ENCODE results near the gene SLC6A6. TPM values are rescaled to one million over a fixed set of nuclear protein-coding genes. Genes with fewer than 3 reads are reported as not detected.

SLC6A6 gene
- total and polyA plus RNA-seq, 4 donors: 14.3 to 19.7 (median 16.9) TPM

GRCh38 chr3:14455571-14456317 is 53.3 kb downstream of the SLC6A6 start:
- peak in 1 of 6 donors; percentile 42 for DNase-seq (ENCODE audit: low read depth in 4 of 6, low spot score in 6 of 6)
- Histone ChIP-seq H3K27me3 (ENCODE audit: control insufficient read depth, insufficient read depth, low read length) (no peaks in the 10 kb centered on the region), H3K27ac (ENCODE audit: low read depth, low read length) (no peak overlapping the region), H3K4me3 (ENCODE audit: low read depth, low read length) (no peak overlapping the region), H3K36me3 (ENCODE audit: control insufficient read depth, insufficient read depth, low read length) (peaks cover 36% of the 10 kb centered on the region), H3K9me3 (ENCODE audit: control insufficient read depth, insufficient read depth, low read length) (no peaks in the 10 kb centered on the region), H3K4me1 (ENCODE audit: control insufficient read depth, insufficient read depth, low read length) (peaks cover 45% of the 10 kb centered on the region)
- WGBS (ENCODE audit: insufficient coverage): 60% methylated on average over 6 of the region's 6 CpGs

GRCh38 chr3:14456794-14457193 is 54.4 kb downstream of the SLC6A6 start:
- DNase-seq (ENCODE audit: low read depth in 4 of 6, low spot score in 6 of 6): no peak
- no peak overlapping the region for H3K27ac ChIP-seq (ENCODE audit: low read depth, low read length)
- H3K4me3 ChIP-seq (ENCODE audit: low read depth, low read length): no peak overlapping the region
- 92% methylated on average over 8 of the region's 8 CpGs for WGBS (ENCODE audit: insufficient coverage)
- no peaks in the 10 kb centered on the region for H3K27me3 ChIP-seq (ENCODE audit: control insufficient read depth, insufficient read depth, low read length)
- no peaks in the 10 kb centered on the region for H3K9me3 ChIP-seq (ENCODE audit: control insufficient read depth, insufficient read depth, low read length)
- H3K4me1 ChIP-seq (ENCODE audit: control insufficient read depth, insufficient read depth, low read length): peaks cover 53% of the 10 kb centered on the region
- peaks cover 46% of the 10 kb centered on the region for H3K36me3 ChIP-seq (ENCODE audit: control insufficient read depth, insufficient read depth, low read length)

DNA sequence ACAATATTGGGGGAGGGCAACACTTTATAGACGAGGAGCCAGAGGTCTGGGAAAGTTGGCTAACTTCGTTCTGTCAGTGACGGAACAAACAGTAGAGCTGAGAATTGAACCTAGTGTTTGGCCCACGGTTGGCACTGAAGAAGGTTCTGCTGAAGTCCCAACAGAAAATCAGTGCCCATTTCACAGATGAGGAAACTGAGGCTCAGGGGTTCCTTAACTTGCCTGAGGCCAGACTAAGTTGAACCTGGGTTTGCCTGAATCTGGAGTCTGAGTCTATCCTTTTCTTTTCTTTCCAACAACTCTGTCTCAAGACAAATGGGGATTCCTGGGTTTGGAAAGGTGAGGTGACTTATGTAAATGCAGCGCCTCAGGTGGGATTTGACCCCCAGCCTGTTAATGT is 55.1 kb downstream of the SLC6A6 start:
- 98% methylated on average over 5 of the region's 5 CpGs for WGBS (ENCODE audit: insufficient coverage)
- Histone ChIP-seq H3K36me3 (ENCODE audit: control insufficient read depth, insufficient read depth, low read length) (peaks cover 45% of the 10 kb centered on the region), H3K4me3 (ENCODE audit: low read depth, low read length) (no peak overlapping the region), H3K27me3 (ENCODE audit: control insufficient read depth, insufficient read depth, low read length) (no peaks in the 10 kb centered on the region), H3K27ac (ENCODE audit: low read depth, low read length) (no peak overlapping the region), H3K9me3 (ENCODE audit: control insufficient read depth, insufficient read depth, low read length) (no peaks in the 10 kb centered on the region), H3K4me1 (ENCODE audit: control insufficient read depth, insufficient read depth, low read length) (peaks cover 50% of the 10 kb centered on the region)
- no peak for DNase-seq (ENCODE audit: low read depth in 4 of 6, low spot score in 6 of 6)

DNA sequence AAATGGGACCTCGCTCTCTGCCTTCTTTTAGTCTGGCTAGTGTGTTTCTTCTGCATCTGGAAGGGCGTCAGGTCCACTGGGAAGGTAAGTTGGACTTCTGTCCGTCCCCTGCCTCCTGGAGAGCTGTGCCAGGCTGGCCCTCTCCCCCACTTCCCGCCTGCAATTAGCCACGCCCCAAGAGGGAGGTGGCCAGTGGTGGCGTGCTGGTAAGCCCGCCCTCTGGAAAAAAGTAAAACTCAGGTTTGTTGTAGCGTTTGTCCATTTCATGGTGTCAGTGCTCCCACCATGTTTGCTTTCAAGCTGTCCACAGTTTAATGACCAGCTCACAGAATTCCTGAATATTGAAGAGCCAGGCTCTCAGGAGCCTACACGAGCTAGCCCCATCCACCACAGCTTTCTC is 55.6 kb downstream of the SLC6A6 start:
- H3K27me3 ChIP-seq (ENCODE audit: control insufficient read depth, insufficient read depth, low read length): no peaks in the 10 kb centered on the region

GRCh38 chr3:14458434-14459275 is 56.2 kb downstream of the SLC6A6 start:
- Histone ChIP-seq H3K36me3 (ENCODE audit: control insufficient read depth, insufficient read depth, low read length) (peaks cover 49% of the 10 kb centered on the region), H3K9me3 (ENCODE audit: control insufficient read depth, insufficient read depth, low read length) (no peaks in the 10 kb centered on the region), H3K4me3 (ENCODE audit: low read depth, low read length) (no peak overlapping the region), H3K27ac (ENCODE audit: low read depth, low read length) (no peak overlapping the region), H3K4me1 (ENCODE audit: control insufficient read depth, insufficient read depth, low read length) (peaks cover 39% of the 10 kb centered on the region), H3K27me3 (ENCODE audit: control insufficient read depth, insufficient read depth, low read length) (no peaks in the 10 kb centered on the region)
- WGBS (ENCODE audit: insufficient coverage): 86% methylated on average over 5 of the region's 11 CpGs
- no peak for DNase-seq (ENCODE audit: low read depth in 4 of 6, low spot score in 6 of 6)

More for the DNA sequence above, 55.6 kb downstream of the SLC6A6 start:
- DNase-seq (ENCODE audit: low read depth in 4 of 6, low spot score in 6 of 6): no peak
- no peak overlapping the region for H3K27ac ChIP-seq (ENCODE audit: low read depth, low read length)
- peaks cover 45% of the 10 kb centered on the region for H3K4me1 ChIP-seq (ENCODE audit: control insufficient read depth, insufficient read depth, low read length)
- H3K4me3 ChIP-seq (ENCODE audit: low read depth, low read length): no peak overlapping the region
- H3K9me3 ChIP-seq (ENCODE audit: control insufficient read depth, insufficient read depth, low read length): no peaks in the 10 kb centered on the region
- H3K36me3 ChIP-seq (ENCODE audit: control insufficient read depth, insufficient read depth, low read length): peaks cover 44% of the 10 kb centered on the region
- WGBS (ENCODE audit: insufficient coverage): 60% methylated on average over 6 of the region's 9 CpGs

GRCh38 chr3:14459384-14459783 is 57.0 kb downstream of the SLC6A6 start:
- DNase-seq (ENCODE audit: low read depth in 4 of 6, low spot score in 6 of 6): no peak
- WGBS (ENCODE audit: insufficient coverage): 100% methylated on average over 4 of the region's 5 CpGs
- Histone ChIP-seq H3K9me3 (ENCODE audit: control insufficient read depth, insufficient read depth, low read length) (no peaks in the 10 kb centered on the region), H3K4me3 (ENCODE audit: low read depth, low read length) (no peak overlapping the region), H3K27me3 (ENCODE audit: control insufficient read depth, insufficient read depth, low read length) (no peaks in the 10 kb centered on the region), H3K36me3 (ENCODE audit: control insufficient read depth, insufficient read depth, low read length) (peaks cover 48% of the 10 kb centered on the region), H3K4me1 (ENCODE audit: control insufficient read depth, insufficient read depth, low read length) (peaks cover 32% of the 10 kb centered on the region), H3K27ac (ENCODE audit: low read depth, low read length) (no peak overlapping the region)

GRCh38 chr3:14459787-14460186 is 57.4 kb downstream of the SLC6A6 start:
- 78% methylated on average over 2 of the region's 3 CpGs for WGBS (ENCODE audit: insufficient coverage)
- H3K4me1 ChIP-seq (ENCODE audit: control insufficient read depth, insufficient read depth, low read length): peaks cover 28% of the 10 kb centered on the region
- H3K4me3 ChIP-seq (ENCODE audit: low read depth, low read length): no peak overlapping the region
- no peaks in the 10 kb centered on the region for H3K9me3 ChIP-seq (ENCODE audit: control insufficient read depth, insufficient read depth, low read length)
- no peaks in the 10 kb centered on the region for H3K27me3 ChIP-seq (ENCODE audit: control insufficient read depth, insufficient read depth, low read length)
- H3K36me3 ChIP-seq (ENCODE audit: control insufficient read depth, insufficient read depth, low read length): peaks cover 52% of the 10 kb centered on the region
- DNase-seq (ENCODE audit: low read depth in 4 of 6, low spot score in 6 of 6): no peak
- no peak overlapping the region for H3K27ac ChIP-seq (ENCODE audit: low read depth, low read length)

- no peaks in the 10 kb centered on the region for H3K27me3 ChIP-seq (ENCODE audit: control insufficient read depth, insufficient read depth, low read length)
- no peak overlapping the region for H3K4me3 ChIP-seq (ENCODE audit: low read depth, low read length)
- H3K27ac ChIP-seq (ENCODE audit: low read depth, low read length): no peak overlapping the region
- WGBS (ENCODE audit: insufficient coverage): 39% methylated on average over 9 of the region's 9 CpGs
- peak in 1 of 6 donors; percentile 72 for DNase-seq (ENCODE audit: low read depth in 4 of 6, low spot score in 6 of 6)
- no peaks in the 10 kb centered on the region for H3K9me3 ChIP-seq (ENCODE audit: control insufficient read depth, insufficient read depth, low read length)
- peaks cover 23% of the 10 kb centered on the region for H3K4me1 ChIP-seq (ENCODE audit: control insufficient read depth, insufficient read depth, low read length)
- H3K36me3 ChIP-seq (ENCODE audit: control insufficient read depth, insufficient read depth, low read length): peaks cover 55% of the 10 kb centered on the region
Measured at GRCh38 chr3:14460342-14461005, 58.1 kb downstream of the SLC6A6 start.

- no peak for DNase-seq (ENCODE audit: low read depth in 4 of 6, low spot score in 6 of 6)
- Histone ChIP-seq H3K27ac (ENCODE audit: low read depth, low read length) (no peak overlapping the region), H3K27me3 (ENCODE audit: control insufficient read depth, insufficient read depth, low read length) (no peaks in the 10 kb centered on the region), H3K4me3 (ENCODE audit: low read depth, low read length) (no peak overlapping the region), H3K9me3 (ENCODE audit: control insufficient read depth, insufficient read depth, low read length) (no peaks in the 10 kb centered on the region), H3K4me1 (ENCODE audit: control insufficient read depth, insufficient read depth, low read length) (peaks cover 18% of the 10 kb centered on the region), H3K36me3 (ENCODE audit: control insufficient read depth, insufficient read depth, low read length) (peaks cover 53% of the 10 kb centered on the region)
- 89% methylated on average over 10 of the region's 13 CpGs for WGBS (ENCODE audit: insufficient coverage)
Measured at GRCh38 chr3:14461006-14461747, 58.8 kb downstream of the SLC6A6 start.
